PC-3 (cell line): Measurements from ENCODE around the gene SLC25A45. TPM values are rescaled to one million over a fixed set of nuclear protein-coding genes. Genes with fewer than 3 reads are reported as not detected.

ENCODE experiments used
- ATAC-seq: fragments of 200-7000 bp; cut with Tn5 transposase; 2 replicates; pipeline ENCODE4 v1.9.1; 2020; ENCODE audit warnings: mild to moderate bottlenecking, moderate library complexity
- BruUV-seq: library from RNA; stranded (reverse); fragments of 400-500 nt; replicated peaks from 2 replicates; lab custom pipeline; 2021; lab: Mats Ljungman, UMichigan
- CTCF ChIA-PET: fragments of 300-600 bp; sonication (Branson Sonifier 250); formaldehyde crosslinking; loops from one replicate; lab custom pipeline; 2022; ENCODE audit warnings: antibody characterized with exemption; lab: Charles Lee
- POLR2A ChIA-PET: fragments of 300-600 bp; sonication (Branson Sonifier 250); formaldehyde crosslinking; loops from one replicate; lab custom pipeline; 2022; ENCODE audit warnings: antibody characterized with exemption; ENCODE audit not compliant: unreplicated experiment; lab: Charles Lee
- DNase-seq: peaks from one replicate; pipeline ENCODE4 v3.0.0-alpha.2; 2015
- H2AFZ ChIP-seq: fragments of 300-600 bp; sonication (generic); 2 replicates; pipeline ENCODE4 v1.6.0; 2016; ENCODE audit warnings: antibody characterized with exemption, low read length
- H3F3A ChIP-seq: fragments of 300-600 bp; sonication (generic); one replicate; pipeline ENCODE4 v1.6.0; 2017; ENCODE audit warnings: antibody characterized with exemption, low read length, control low read depth, mild to moderate bottlenecking; ENCODE audit not compliant: unreplicated experiment
- H3K27ac ChIP-seq: fragments of 300-600 bp; sonication (generic); 2 replicates; pipeline ENCODE4 v1.5.1; 2016; ENCODE audit warnings: mild to moderate bottlenecking, low read length
- H3K27me3 ChIP-seq: fragments of 300-600 bp; sonication (generic); 2 replicates; pipeline ENCODE4 v1.6.1; 2016; ENCODE audit warnings: low read length, mixed read lengths
- H3K36me3 ChIP-seq: fragments of 300-600 bp; sonication (generic); 2 replicates; pipeline ENCODE4 v1.6.1; 2016; ENCODE audit warnings: low read depth, mixed run types, low read length, mixed read lengths
- H3K4me1 ChIP-seq: fragments of 300-600 bp; sonication (generic); 2 replicates; pipeline ENCODE4 v1.5.1; 2016; ENCODE audit warnings: low read length; ENCODE audit not compliant: insufficient read depth
- H3K4me2 ChIP-seq: fragments of 300-600 bp; sonication (generic); 2 replicates; pipeline ENCODE4 v1.6.0; 2016; ENCODE audit warnings: low read length
- H3K4me3 ChIP-seq: fragments of 300-600 bp; sonication (generic); 2 replicates; pipeline ENCODE4 v1.5.1; 2016; ENCODE audit warnings: mild to moderate bottlenecking, low read length, mixed read lengths
- H3K79me2 ChIP-seq: fragments of 300-600 bp; sonication (generic); 2 replicates; pipeline ENCODE4 v1.6.1; 2017; ENCODE audit warnings: low read length, mixed read lengths
- H3K9ac ChIP-seq: fragments of 300-600 bp; sonication (generic); 2 replicates; pipeline ENCODE4 v1.6.0; 2016; ENCODE audit warnings: mild to moderate bottlenecking, low read length
- H3K9me2 ChIP-seq: fragments of 300-600 bp; sonication (generic); replicated peaks from 2 replicates; pipeline ENCODE4 v1.6.1; 2016; ENCODE audit warnings: mixed run types, low read length, mixed read lengths
- H3K9me3 ChIP-seq: fragments of 300-600 bp; sonication (generic); 2 replicates; pipeline ENCODE4 v1.6.1; 2016; ENCODE audit warnings: low read length, mixed read lengths
- H4K20me1 ChIP-seq: fragments of 300-600 bp; sonication (generic); 2 replicates; pipeline ENCODE4 v1.6.1; 2016; ENCODE audit warnings: low read length, mixed read lengths
- CTCF ChIP-seq: fragments of 300-600 bp; sonication (generic); conservative IDR thresholded peaks from 2 replicates; pipeline ENCODE4 v1.5.1; 2017; ENCODE audit warnings: antibody characterized with exemption, low read depth, mild to moderate bottlenecking, low read length
- EZH2 ChIP-seq: fragments of 300-600 bp; sonication (generic); IDR thresholded peaks from one replicate; pipeline ENCODE4 v1.6.1; 2017; ENCODE audit warnings: antibody characterized with exemption, mild to moderate bottlenecking, low read length; ENCODE audit not compliant: unreplicated experiment
- EZH2phosphoT487 ChIP-seq: fragments of 300-600 bp; sonication (generic); IDR thresholded peaks from 2 replicates; pipeline ENCODE4 v1.6.1; 2018; ENCODE audit warnings: mild to moderate bottlenecking, antibody characterized with exemption, low read length, borderline replicate concordance
- intact Hi-C: fragments of 100-400 bp; cut with micrococcal nuclease; formaldehyde crosslinking; loops from 2 replicates; pipeline ENCODE4 v1.9.0; 2023
- total RNA-seq: library from RNA; depleted of rRNA; stranded (reverse); fragments of >200 nt; gene quantifications from 2 replicates; pipeline ENCODE4 v1.2.3, GENCODE V29; 2014

SLC25A45 gene
- total RNA-seq, 1 experiment from 2014 or later: 12.7 TPM

- Histone ChIP-seq H3K4me2 (no peak overlapping the region), H3K9me2 (no peaks in the 10 kb centered on the region), H2AFZ (no peak overlapping the region), H3F3A (peaks cover under 1% of the 10 kb centered on the region), H3K4me1 (peaks cover 22% of the 10 kb centered on the region), H3K9me3 (no peaks in the 10 kb centered on the region), H3K4me3 (no peak overlapping the region), H3K27ac (no peak overlapping the region), H4K20me1 (no peaks in the 10 kb centered on the region), H3K79me2 (no peaks in the 10 kb centered on the region), H3K36me3 (no peaks in the 10 kb centered on the region), H3K9ac (no peak overlapping the region), H3K27me3 (no peaks in the 10 kb centered on the region)
- intact Hi-C loops: no loop called here
- TF ChIP-seq EZH2: no peak
- TF ChIP-seq EZH2phosphoT487: no peak
- no peak for TF ChIP-seq CTCF
- ChIA-PET CTCF (interaction anchor here (0.6 kb wide), 1 partner anchor 20 kb away, joined by 3 read pairs; no protein-coding TSS in a partner anchor), POLR2A (interaction anchor here (0.5 kb wide), 1 partner anchor 131 kb away, joined by 10 read pairs; no protein-coding TSS in a partner anchor)
- no peak for DNase-seq
- no peak for ATAC-seq
- BruUV-seq: no TSS peak
Observed at GRCh38 chr11:65377777-65378176, 4.7 kb downstream of the SLC25A45 start.

GRCh38 chr11:65377036-65377435 lies 5.4 kb downstream of the SLC25A45 start:
- no peaks in the 10 kb centered on the region for H4K20me1 ChIP-seq
- no peaks in the 10 kb centered on the region for H3F3A ChIP-seq
- H3K27me3 ChIP-seq: no peaks in the 10 kb centered on the region
- H3K4me3 ChIP-seq: no peak overlapping the region
- POLR2A ChIA-PET: no interaction called here
- ATAC-seq (no peak), DNase-seq (no peak)
- no peaks in the 10 kb centered on the region for H3K9me2 ChIP-seq
- H2AFZ ChIP-seq: no peak overlapping the region
- no peaks in the 10 kb centered on the region for H3K36me3 ChIP-seq
- no peak overlapping the region for H3K27ac ChIP-seq
- H3K4me2 ChIP-seq: no peak overlapping the region
- no peak overlapping the region for H3K9ac ChIP-seq
- no peaks in the 10 kb centered on the region for H3K9me3 ChIP-seq
- BruUV-seq: no TSS peak
- intact Hi-C loops: no loop called here
- peaks cover 19% of the 10 kb centered on the region for H3K4me1 ChIP-seq
- no peak for TF ChIP-seq EZH2
- TF ChIP-seq CTCF: no peak
- TF ChIP-seq EZH2phosphoT487: no peak
- no peaks in the 10 kb centered on the region for H3K79me2 ChIP-seq
- CTCF ChIA-PET: no interaction called here

DNA sequence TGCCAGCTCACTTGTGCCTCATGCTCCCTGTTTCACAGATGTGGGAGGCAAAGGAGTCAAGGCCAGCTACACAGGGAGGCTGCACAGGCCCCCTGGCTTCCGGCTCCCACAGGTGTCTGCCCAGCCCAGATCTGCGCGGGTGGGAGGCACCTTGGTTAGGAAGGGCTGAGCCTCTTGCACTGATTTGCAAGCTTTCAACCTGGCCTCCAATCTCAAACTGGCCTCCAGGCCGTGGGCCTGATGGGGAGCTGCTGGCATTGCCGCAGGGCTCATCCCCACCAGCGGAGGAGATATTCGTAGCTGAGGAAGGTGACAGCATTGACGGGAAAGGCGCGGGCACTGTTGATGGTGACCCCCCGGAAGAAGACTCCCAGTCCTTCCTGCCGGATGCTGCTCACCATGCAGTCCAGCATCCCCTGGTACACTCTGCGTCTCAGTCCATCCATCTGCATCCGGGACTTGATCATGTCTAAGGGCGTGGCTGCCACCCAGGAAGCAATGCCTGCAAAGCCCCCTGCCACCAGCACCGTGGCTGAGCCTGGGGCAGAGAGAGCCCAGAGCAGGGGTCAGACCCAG lies 6.2 kb downstream of the SLC25A45 start:
- H2AFZ ChIP-seq: no peak overlapping the region
- H3K79me2 ChIP-seq: no peaks in the 10 kb centered on the region
- intact Hi-C loops: no loop called here
- no peaks in the 10 kb centered on the region for H3K9me3 ChIP-seq
- no peak overlapping the region for H3K9ac ChIP-seq
- no peaks in the 10 kb centered on the region for H3K36me3 ChIP-seq
- H3K9me2 ChIP-seq: no peaks in the 10 kb centered on the region
- ChIA-PET CTCF (no interaction called here), POLR2A (no interaction called here)
- H3K4me1 ChIP-seq: peaks cover 19% of the 10 kb centered on the region
- no peaks in the 10 kb centered on the region for H4K20me1 ChIP-seq
- no peak overlapping the region for H3K4me3 ChIP-seq
- no TSS peak for BruUV-seq
- no peaks in the 10 kb centered on the region for H3F3A ChIP-seq
- ATAC-seq (no peak), DNase-seq (no peak)
- no peak overlapping the region for H3K27ac ChIP-seq
- H3K4me2 ChIP-seq: no peak overlapping the region
- no peaks in the 10 kb centered on the region for H3K27me3 ChIP-seq
- TF ChIP-seq EZH2phosphoT487 (no peak), EZH2 (no peak), CTCF (no peak)
